T-cell (primary cell): Measurements from ENCODE around the gene GH2. TPM values are rescaled to one million over a fixed set of nuclear protein-coding genes. Genes with fewer than 3 reads are reported as not detected.

ENCODE experiments used
- total RNA-seq, 35 experiments: library from RNA in 6 of 35; stranded (reverse) in 6 of 35; fragments of 120-200 nt in 1 of 35; gene quantifications; one replicate each; pipeline versions ENCODE4 v1.2.1 to v1.2.4 and lab custom pipeline; 2013 to 2026

Gene GH2
- total RNA-seq, 5 donors from 2014 or later (not counting 1 experiment from before 2014, with no cell fraction given): not detected

Other genes with a start within 250 kb of the GH2 start
- 100 to 1,000 TPM; 534 to 851 (median 767) TPM for gene LIMD2, start 181.8 kb downstream of the GH2 start, total RNA-seq
- gene STRADA, start 140.1 kb downstream of the GH2 start, total RNA-seq: 10 to 100 TPM; 46.9 to 58.8 (median 48.6) TPM
- 10 to 100 TPM; 25.4 to 37.0 (median 33.0) TPM for gene CCDC47, start 108.3 kb downstream of the GH2 start, total RNA-seq
- 100 to 1,000 TPM; 110 to 141 (median 123) TPM for gene DDX42, start 107.8 kb downstream of the GH2 start, total RNA-seq
- gene PSMC5, start 54.5 kb downstream of the GH2 start, total RNA-seq: 100 to 1,000 TPM in 3 of 5 donors, 10 to 100 TPM in 2; 83.9 to 114 (median 107) TPM
- 10 to 100 TPM; 39.4 to 64.9 (median 53.3) TPM for gene FTSJ3, start 54.3 kb downstream of the GH2 start, total RNA-seq
- gene SMARCD2, start 39.3 kb downstream of the GH2 start, total RNA-seq: 100 to 1,000 TPM in 4 of 5 donors, 10 to 100 TPM in 1; 94.9 to 129 (median 121) TPM
- gene CSH2, start 8.3 kb downstream of the GH2 start, total RNA-seq: not detected
- gene CSH1, start 14.6 kb upstream of the GH2 start, total RNA-seq: not detected
- gene CSHL1, start 29.3 kb upstream of the GH2 start, total RNA-seq: not detected
- gene GH1, start 36.9 kb upstream of the GH2 start, total RNA-seq: not detected
- 10 to 100 TPM; 13.4 to 53.1 (median 27.7) TPM for gene CD79B, start 50.4 kb upstream of the GH2 start, total RNA-seq
- gene SCN4A, start 91.0 kb upstream of the GH2 start, total RNA-seq: under 1 TPM in 3 of 5 donors, not detected in 2; 0.13 to 0.18 (median 0.13) TPM
- 1 to 10 TPM in 3 of 5 donors, under 1 TPM in 2; 0.50 to 1.9 (median 1.1) TPM for gene PRR29, start 116.4 kb upstream of the GH2 start, total RNA-seq
- 100 to 1,000 TPM in 3 of 5 donors, 10 to 100 TPM in 2; 69.6 to 132 (median 116) TPM for gene ICAM2, start 138.7 kb upstream of the GH2 start, total RNA-seq
- gene ERN1, start 248.2 kb upstream of the GH2 start, total RNA-seq: 100 to 1,000 TPM in 3 of 5 donors, 10 to 100 TPM in 2; 71.2 to 146 (median 112) TPM